ENCODE results near the gene SLC1A2. TPM values are rescaled to one million over a fixed set of nuclear protein-coding genes. Genes with fewer than 3 reads are reported as not detected.

SLC1A2 gene
- total RNA-seq, 1 donor from 2014 or later: 4.9 TPM

- no peak overlapping the region for H3K9ac ChIP-seq
- Mint-ChIP-seq H3K27me3 (ENCODE audit: insufficient read depth, low read depth) (peaks cover 2% of the 10 kb centered on the region), H3K9me3 (peaks cover 8% of the 10 kb centered on the region), H3K4me3 (no peak overlapping the region), H3K4me1 (no peaks in the 10 kb centered on the region), H3K27ac (no peak overlapping the region), H3K36me3 (no peaks in the 10 kb centered on the region)
- H2AFZ ChIP-seq (replicated peaks): no peak overlapping the region
- H3K4me1 ChIP-seq: no peaks in the 10 kb centered on the region
- H3K9me3 ChIP-seq (ENCODE audit: low read depth): no peaks in the 10 kb centered on the region
- H3K27ac ChIP-seq: no peak overlapping the region
- DNase-seq (ENCODE audit: low spot score): no peak
- no peak overlapping the region for H3K4me3 ChIP-seq
- no peaks in the 10 kb centered on the region for H3K27me3 ChIP-seq
- no peaks in the 10 kb centered on the region for H4K20me1 ChIP-seq (ENCODE audit: low read depth)
- no peaks in the 10 kb centered on the region for H3K36me3 ChIP-seq
- TF ChIP-seq EZH2phosphoT487 (IDR thresholded peaks at IDR 0.05): no peak
- no peak for TF ChIP-seq CTCF (IDR thresholded peaks at IDR 0.05)
- no peak for TF ChIP-seq EZH2 (IDR thresholded peaks at IDR 0.05)
- no peaks in the 10 kb centered on the region for H3F3A ChIP-seq (ENCODE audit: low read depth)
- H3K4me2 ChIP-seq: no peak overlapping the region
- H3K79me2 ChIP-seq (ENCODE audit: low read depth): no peaks in the 10 kb centered on the region
These were observed 168.7 kb downstream of the SLC1A2 start for GRCh38 chr11:35250621-35251020.

DNA sequence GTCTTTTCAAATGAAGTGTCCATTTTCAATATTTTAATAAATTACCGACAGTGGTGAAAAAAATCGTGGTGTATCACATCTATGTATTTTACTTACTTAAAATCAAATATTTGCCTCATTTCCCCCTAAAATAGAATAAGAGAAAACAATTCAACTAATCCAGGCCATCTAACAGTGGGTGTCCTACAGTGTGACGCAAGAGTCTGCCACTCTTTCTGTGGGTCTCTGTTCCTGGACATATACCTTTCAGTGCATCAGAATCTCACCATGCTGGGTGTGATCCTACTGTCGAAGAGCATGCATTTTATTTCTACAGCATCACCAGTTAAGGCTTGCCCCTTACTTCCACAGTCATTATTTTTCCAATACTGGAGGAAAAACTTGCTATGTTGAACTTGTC is 169.2 kb downstream of the SLC1A2 start:
- Histone ChIP-seq H3K9me3 (ENCODE audit: low read depth) (no peaks in the 10 kb centered on the region), H3F3A (ENCODE audit: low read depth) (no peaks in the 10 kb centered on the region), H4K20me1 (ENCODE audit: low read depth) (no peaks in the 10 kb centered on the region), H3K27ac (no peak overlapping the region), H3K9ac (no peak overlapping the region), H3K36me3 (no peaks in the 10 kb centered on the region), H2AFZ (replicated peaks) (no peak overlapping the region), H3K4me3 (no peak overlapping the region), H3K79me2 (ENCODE audit: low read depth) (no peaks in the 10 kb centered on the region), H3K27me3 (no peaks in the 10 kb centered on the region), H3K4me2 (no peak overlapping the region), H3K4me1 (no peaks in the 10 kb centered on the region)
- Mint-ChIP-seq H3K4me3 (no peak overlapping the region), H3K9me3 (peaks cover 8% of the 10 kb centered on the region), H3K27ac (no peak overlapping the region), H3K36me3 (no peaks in the 10 kb centered on the region), H3K4me1 (no peaks in the 10 kb centered on the region), H3K27me3 (ENCODE audit: insufficient read depth, low read depth) (peaks cover 2% of the 10 kb centered on the region)
- TF ChIP-seq EZH2phosphoT487 (IDR thresholded peaks at IDR 0.05): no peak
- no peak for TF ChIP-seq EZH2 (IDR thresholded peaks at IDR 0.05)
- no peak for TF ChIP-seq CTCF (IDR thresholded peaks at IDR 0.05)
- no peak for DNase-seq (ENCODE audit: low spot score)

GRCh38 chr11:35248558-35249323 is 170.6 kb downstream of the SLC1A2 start:
- no peaks in the 10 kb centered on the region for H3K4me1 ChIP-seq
- no peak overlapping the region for H3K4me2 ChIP-seq
- Mint-ChIP-seq H3K27ac (no peak overlapping the region), H3K4me1 (no peaks in the 10 kb centered on the region), H3K27me3 (ENCODE audit: insufficient read depth, low read depth) (peaks cover 2% of the 10 kb centered on the region), H3K36me3 (no peaks in the 10 kb centered on the region), H3K9me3 (peaks cover 8% of the 10 kb centered on the region), H3K4me3 (no peak overlapping the region)
- DNase-seq (ENCODE audit: low spot score): no peak
- no peaks in the 10 kb centered on the region for H3K36me3 ChIP-seq
- no peak overlapping the region for H2AFZ ChIP-seq (replicated peaks)
- H3K79me2 ChIP-seq (ENCODE audit: low read depth): no peaks in the 10 kb centered on the region
- no peaks in the 10 kb centered on the region for H3K9me3 ChIP-seq (ENCODE audit: low read depth)
- H4K20me1 ChIP-seq (ENCODE audit: low read depth): no peaks in the 10 kb centered on the region
- TF ChIP-seq CTCF (IDR thresholded peaks at IDR 0.05) (no peak), EZH2 (IDR thresholded peaks at IDR 0.05) (no peak), EZH2phosphoT487 (IDR thresholded peaks at IDR 0.05) (no peak)
- H3F3A ChIP-seq (ENCODE audit: low read depth): no peaks in the 10 kb centered on the region
- H3K9ac ChIP-seq: no peak overlapping the region
- no peak overlapping the region for H3K4me3 ChIP-seq
- H3K27ac ChIP-seq: no peak overlapping the region
- H3K27me3 ChIP-seq: no peaks in the 10 kb centered on the region

All from neural progenitor cell (in vitro differentiated cells).